ENCODE results near the gene ADI1.

The ADI1 gene

GRCh38 chr2:3480352-3481010 is 38.9 kb downstream of the ADI1 start:
- DNase-seq (ENCODE audit: low spot score) = no peak

- no peak for DNase-seq (ENCODE audit: low spot score)
These were observed 39.7 kb downstream of the ADI1 start for GRCh38 chr2:3479430-3480320.

- DNase-seq (ENCODE audit: low spot score) = no peak
These were observed 40.4 kb downstream of the ADI1 start for GRCh38 chr2:3478846-3479385.

- DNase-seq (ENCODE audit: low spot score) = no peak
These were observed 42.4 kb downstream of the ADI1 start for GRCh38 chr2:3476985-3477327.

- DNase-seq (ENCODE audit: low spot score) = no peak
These were observed 42.9 kb downstream of the ADI1 start for GRCh38 chr2:3476321-3476984.

GRCh38 chr2:3475771-3476170 is 43.6 kb downstream of the ADI1 start:
- no peak for DNase-seq (ENCODE audit: low spot score)

GRCh38 chr2:3472966-3473365 is 46.4 kb downstream of the ADI1 start:
- no peak for DNase-seq (ENCODE audit: low spot score)

- DNase-seq (ENCODE audit: low spot score) = no peak
These were observed 47.0 kb downstream of the ADI1 start for GRCh38 chr2:3472296-3472695.

GRCh38 chr2:3470856-3471737 is 48.2 kb downstream of the ADI1 start:
- no peak for DNase-seq (ENCODE audit: low spot score)

GRCh38 chr2:3470166-3470651 is 49.1 kb downstream of the ADI1 start:
- DNase-seq (ENCODE audit: low spot score) = peak; percentile 89

GRCh38 chr2:3469486-3469885 is 49.8 kb downstream of the ADI1 start:
- DNase-seq (ENCODE audit: low spot score) = no peak

- DNase-seq (ENCODE audit: low spot score) = no peak
These were observed 50.9 kb downstream of the ADI1 start for GRCh38 chr2:3468296-3468988.

GRCh38 chr2:3467654-3468053 is 51.7 kb downstream of the ADI1 start:
- no peak for DNase-seq (ENCODE audit: low spot score)

GRCh38 chr2:3466966-3467365 is 52.4 kb downstream of the ADI1 start:
- DNase-seq (ENCODE audit: low spot score) = no peak

GRCh38 chr2:3466482-3466863 is 52.9 kb downstream of the ADI1 start:
- DNase-seq (ENCODE audit: low spot score) = no peak

GRCh38 chr2:3465844-3466481 is 53.4 kb downstream of the ADI1 start:
- peak; percentile 92 for DNase-seq (ENCODE audit: low spot score)

- DNase-seq (ENCODE audit: low spot score) = no peak
These were observed 54.0 kb downstream of the ADI1 start for GRCh38 chr2:3465328-3465727.

GRCh38 chr2:3464401-3465005 is 54.8 kb downstream of the ADI1 start:
- DNase-seq (ENCODE audit: low spot score) = no peak

GRCh38 chr2:3463944-3464343 is 55.4 kb downstream of the ADI1 start:
- DNase-seq (ENCODE audit: low spot score) = no peak

- DNase-seq (ENCODE audit: low spot score) = no peak
These were observed 56.0 kb downstream of the ADI1 start for GRCh38 chr2:3463186-3463835.
